HTR-8/SVneo (cell line): Measurements from ENCODE around the gene PLA2G2F.

Experiments
- DNase-seq: peaks from one replicate; pipeline ENCODE4 v3.0.0; 2011; ENCODE audit warnings: low spot score, mixed read lengths; ENCODE audit not compliant: insufficient read length
- FAIRE-seq: peaks from 2 replicates; lab custom pipeline; 2011; peaks lifted over from hg19 to GRCh38; lab: Jason Lieb, UNC

PLA2G2F gene

DNA sequence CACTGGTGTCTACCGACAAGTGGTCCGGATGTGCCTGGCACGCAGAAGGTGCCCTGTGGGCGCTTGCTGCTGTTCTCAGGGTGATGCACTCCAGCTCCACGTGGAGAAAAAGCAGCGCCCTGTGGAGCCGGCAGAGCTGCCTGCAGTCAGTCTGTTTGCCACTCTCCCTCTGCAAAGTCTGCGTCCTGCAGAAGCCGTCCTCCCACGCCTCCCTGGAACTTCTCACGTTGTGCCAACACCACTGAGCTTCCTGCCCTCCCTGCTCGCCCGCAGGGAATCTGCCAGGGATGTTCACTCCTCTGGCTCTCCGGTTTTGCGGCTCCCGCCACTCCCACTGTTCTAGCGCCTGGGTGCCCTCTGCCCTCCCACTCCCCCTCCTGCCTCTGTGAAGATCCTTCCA lies 26.9 kb downstream of the PLA2G2F start:
- DNase-seq: no peak
- no peak for FAIRE-seq

DNA sequence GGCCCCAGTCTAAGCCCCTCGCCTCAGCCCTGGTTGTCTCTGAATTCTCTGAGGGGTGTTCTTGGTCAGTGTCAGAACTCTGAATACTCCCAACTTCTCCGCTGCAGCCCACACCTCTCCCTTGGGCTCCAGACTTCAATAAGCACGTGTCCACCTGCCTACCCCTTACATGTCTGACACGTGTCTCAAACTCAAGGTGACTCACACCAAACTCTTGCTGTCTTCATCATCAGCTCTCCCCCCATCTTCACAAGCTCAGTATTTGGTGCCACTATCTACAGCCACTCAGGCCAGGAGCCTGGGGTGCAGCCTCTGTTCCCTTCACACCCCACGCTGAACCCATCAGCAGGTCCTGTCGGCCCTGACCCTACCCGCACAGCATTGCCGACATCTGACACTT lies 28.0 kb downstream of the PLA2G2F start:
- no peak for FAIRE-seq

DNA sequence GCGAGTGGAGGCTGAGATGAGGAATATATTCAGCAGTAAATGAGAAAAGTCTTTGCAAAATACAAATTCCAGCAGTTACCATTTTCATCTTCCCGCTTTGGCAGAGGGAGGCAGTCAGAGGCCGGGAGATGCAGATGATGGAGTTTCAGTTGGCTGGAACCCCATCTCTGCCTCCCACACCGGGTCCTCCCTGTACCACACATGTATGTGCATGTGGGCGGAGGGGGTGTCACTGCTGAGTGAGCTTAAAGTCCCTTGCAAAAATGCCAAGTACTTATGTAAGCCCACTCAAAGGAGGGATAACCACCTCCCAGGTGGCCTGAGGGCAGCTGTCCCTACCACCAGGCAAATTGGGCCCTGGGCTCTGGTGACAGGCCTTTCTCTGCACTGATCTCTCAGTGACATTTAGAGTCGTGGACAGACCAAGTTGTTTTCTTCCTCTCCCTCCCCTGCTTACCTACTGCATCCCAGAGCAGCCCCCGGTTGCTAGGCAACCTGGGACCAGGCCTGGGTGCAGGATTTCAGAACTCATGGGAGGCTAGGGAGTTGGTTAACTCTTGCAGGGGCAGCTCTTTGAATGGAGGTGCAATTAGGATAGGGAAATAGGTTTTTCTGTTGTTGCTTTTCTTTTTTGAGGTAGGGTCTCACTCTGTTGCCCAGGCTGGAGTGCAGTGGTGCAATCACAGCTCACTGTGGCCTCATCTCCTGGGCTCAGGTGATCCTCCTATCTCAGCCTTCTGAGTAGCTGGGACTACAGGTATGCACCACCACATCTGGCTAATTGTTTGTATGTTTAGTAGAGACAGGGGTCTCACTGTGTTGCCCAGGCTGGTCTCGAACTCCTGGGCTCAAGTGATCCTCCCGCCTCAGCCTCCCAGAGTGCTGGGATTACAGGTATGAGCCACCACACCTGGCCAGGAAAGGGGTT lies 29.7 kb downstream of the PLA2G2F start:
- no peak for DNase-seq
- no peak for FAIRE-seq

More for the DNA sequence above, 28.0 kb downstream of the PLA2G2F start:
- DNase-seq: no peak

DNA sequence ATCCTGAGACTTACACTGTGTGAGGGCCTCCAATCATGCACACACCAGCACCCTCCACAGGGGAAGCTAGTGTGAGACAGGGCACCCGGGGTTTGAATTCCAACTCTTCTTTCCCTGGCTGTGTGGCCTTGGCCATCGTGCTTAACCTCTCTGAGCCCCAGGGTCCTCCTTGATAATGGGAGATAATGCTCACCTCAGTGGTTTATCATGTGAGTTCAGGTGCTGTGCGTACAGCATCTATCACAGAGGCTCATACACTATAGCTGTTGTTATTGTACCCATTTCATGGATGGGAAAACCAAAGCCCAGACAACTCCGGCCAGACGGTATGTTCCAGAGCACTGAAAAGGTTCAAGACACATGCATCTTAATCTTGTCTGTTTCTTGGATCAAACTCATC lies 30.8 kb downstream of the PLA2G2F start:
- DNase-seq (no peak), FAIRE-seq (no peak)

DNA sequence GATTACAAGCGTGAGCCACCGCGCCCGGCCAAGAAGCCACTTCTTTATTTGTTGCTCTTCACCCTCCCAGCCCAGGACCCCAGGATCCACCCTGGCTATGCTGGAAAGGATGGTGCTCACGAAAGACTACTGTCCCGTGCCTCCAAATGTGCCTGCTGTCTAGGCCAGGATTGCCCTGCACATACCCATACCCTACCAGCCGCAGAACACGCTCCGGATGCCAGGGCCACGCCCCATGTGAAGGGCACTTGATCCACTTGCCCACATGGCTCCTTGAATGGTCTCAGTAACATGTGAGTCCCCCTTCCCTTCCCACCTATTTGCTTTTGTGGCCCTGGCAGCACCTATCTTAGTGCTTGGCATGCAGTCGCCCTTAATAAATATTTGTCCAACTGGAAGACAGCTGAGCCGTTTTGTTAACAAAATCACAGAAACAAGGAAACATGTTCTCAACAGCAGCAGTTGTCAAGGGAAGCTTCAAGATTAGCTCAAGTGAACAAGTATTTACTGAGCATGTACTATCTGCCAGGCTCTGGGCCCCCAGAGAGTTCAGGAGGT lies 33.0 kb downstream of the PLA2G2F start:
- no peak for FAIRE-seq

DNA sequence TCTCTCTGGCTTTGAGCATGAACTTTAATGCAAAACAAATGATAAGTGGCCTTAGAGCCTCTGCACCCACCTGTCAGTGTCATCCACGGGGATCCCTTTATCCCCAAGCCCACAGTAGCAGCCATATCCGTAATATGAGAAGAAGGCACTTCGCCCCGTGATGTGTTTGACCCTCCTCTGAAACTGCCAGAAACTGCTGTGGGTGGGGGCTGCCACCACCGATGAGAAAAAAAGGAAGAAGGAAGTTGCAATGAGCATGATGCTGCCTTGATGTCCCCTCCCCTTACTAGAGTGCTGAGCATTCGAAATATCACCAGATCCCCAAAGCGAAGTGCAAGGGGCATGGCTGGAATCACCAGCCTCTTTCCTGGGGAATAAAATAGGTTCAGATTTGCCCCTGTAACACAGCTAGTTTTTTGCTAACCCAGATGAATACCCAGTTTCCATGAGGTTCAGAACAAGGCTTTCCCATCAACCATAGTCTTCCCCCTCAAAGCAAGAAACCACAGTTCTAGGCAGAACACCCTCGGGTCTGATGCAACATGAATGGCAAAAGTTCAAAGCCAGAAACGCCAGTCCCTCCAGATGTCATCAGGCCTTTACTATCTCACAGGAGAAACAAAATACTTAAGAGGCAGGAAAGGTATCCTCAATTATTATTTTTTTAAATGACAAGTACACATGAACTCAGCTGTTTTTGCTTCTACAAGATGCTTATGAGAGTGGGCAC lies 36.0 kb downstream of the PLA2G2F start:
- DNase-seq: no peak
- no peak for FAIRE-seq

More for the DNA sequence above, 33.0 kb downstream of the PLA2G2F start:
- no peak for DNase-seq

DNA sequence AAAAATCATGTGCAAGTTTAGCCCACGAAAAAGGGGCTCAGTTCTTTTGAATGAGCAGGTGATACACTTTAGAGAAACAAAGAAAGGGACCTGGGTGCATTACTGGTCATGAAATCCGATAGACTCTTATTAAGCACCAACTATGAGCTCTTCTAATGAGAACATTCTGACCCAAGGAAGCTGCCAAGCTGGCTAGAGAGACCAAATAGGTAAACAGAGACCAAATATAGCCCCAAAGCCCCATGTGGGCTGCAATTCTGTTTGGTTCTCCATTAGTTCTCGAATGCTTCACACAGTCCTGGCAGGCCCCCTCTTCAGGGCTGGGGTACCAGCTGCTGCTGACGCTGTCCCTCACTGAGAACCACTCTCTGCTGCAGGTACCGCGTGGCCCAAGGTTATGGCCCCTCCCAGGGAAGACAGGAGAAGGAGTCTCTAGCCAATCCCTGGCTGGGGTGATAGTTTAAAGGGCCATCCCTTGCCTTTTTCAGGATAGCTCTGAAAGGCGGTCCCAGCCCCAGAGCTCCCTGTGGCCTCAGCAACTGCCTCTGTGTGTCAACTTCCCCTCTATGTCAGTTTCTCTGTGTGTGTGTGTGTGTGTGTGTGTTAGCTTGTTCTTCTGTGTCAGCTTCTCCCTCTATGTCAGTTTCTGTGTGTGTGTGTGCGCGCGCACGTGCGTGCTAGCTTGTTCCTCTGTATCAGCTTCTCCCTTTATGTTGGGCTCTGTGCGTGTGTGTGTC lies 39.7 kb downstream of the PLA2G2F start:
- DNase-seq (no peak), FAIRE-seq (no peak)

- no peak for FAIRE-seq
- no peak for DNase-seq
Measured at GRCh38 chr1:20179371-20180128, 40.4 kb downstream of the PLA2G2F start.

GRCh38 chr1:20180129-20180843 lies 41.2 kb downstream of the PLA2G2F start:
- DNase-seq (no peak), FAIRE-seq (no peak)

GRCh38 chr1:20180844-20181207 lies 41.7 kb downstream of the PLA2G2F start:
- DNase-seq: no peak
- no peak for FAIRE-seq

DNA sequence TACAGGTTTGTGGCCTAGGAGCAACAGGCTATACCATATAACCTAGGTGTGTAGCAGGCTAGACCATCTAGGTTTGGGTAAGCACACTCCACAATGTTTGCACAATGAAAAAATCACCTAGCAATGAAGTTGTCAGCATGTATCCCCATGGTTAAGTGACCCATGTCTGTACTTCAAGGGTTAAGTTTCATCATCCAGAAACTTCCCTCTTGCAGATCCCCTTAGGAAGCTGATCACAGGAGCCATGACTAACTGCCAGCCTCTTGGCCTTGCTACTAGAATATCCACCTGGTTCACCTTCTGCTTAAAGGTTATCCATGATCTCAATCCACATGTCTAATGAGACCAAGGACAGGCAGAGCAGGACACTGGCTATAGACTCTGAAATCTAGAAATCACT lies 43.3 kb downstream of the PLA2G2F start:
- FAIRE-seq: no peak
- DNase-seq: no peak

GRCh38 chr1:20183035-20183434 lies 43.9 kb downstream of the PLA2G2F start:
- DNase-seq (no peak), FAIRE-seq (no peak)

- DNase-seq (no peak), FAIRE-seq (no peak)
Measured at GRCh38 chr1:20183616-20184271, 44.6 kb downstream of the PLA2G2F start.

- no peak for FAIRE-seq
- no peak for DNase-seq
Measured at GRCh38 chr1:20184481-20184900, 45.4 kb downstream of the PLA2G2F start.

DNA sequence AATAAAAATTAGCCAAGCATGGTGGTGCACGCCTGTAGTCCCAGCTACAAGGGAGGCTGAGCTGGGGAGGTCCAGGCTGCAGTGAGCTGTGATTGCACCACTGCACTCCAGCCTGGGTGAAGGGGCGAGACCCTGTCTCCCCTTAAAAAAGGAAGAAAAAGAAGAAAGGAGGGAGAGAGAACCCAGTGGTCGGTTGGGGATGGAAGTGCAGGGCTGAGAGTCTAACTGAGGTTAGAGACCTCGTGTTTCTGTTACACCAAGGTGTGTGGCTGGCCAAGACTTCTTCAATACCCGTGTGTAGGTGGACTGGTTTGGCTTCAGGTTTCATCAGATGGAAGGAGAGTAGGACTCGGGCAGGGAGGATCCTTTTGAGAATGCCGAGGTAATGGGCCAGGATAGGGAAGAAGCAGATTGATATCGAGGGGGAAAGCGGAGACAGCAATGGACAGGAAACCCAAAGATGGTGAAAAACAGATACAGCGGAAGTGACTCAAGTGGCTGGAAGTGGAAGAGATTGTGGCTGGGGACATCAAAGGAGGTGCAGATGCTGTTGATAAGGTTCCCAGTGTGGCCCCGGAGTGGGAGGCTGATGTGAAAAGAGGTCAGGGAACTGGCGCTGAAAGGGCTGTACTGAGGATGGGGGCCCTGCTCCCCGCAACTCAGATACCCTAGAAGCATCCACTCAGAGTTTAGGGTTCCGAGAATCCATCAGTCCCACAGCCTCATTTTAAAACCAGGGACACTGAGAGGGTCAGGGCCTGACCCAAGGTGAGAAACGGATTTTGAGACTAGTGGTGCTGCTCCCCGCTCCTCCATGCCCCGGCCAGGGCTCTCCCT lies 46.1 kb downstream of the PLA2G2F start:
- no peak for DNase-seq
- no peak for FAIRE-seq

DNA sequence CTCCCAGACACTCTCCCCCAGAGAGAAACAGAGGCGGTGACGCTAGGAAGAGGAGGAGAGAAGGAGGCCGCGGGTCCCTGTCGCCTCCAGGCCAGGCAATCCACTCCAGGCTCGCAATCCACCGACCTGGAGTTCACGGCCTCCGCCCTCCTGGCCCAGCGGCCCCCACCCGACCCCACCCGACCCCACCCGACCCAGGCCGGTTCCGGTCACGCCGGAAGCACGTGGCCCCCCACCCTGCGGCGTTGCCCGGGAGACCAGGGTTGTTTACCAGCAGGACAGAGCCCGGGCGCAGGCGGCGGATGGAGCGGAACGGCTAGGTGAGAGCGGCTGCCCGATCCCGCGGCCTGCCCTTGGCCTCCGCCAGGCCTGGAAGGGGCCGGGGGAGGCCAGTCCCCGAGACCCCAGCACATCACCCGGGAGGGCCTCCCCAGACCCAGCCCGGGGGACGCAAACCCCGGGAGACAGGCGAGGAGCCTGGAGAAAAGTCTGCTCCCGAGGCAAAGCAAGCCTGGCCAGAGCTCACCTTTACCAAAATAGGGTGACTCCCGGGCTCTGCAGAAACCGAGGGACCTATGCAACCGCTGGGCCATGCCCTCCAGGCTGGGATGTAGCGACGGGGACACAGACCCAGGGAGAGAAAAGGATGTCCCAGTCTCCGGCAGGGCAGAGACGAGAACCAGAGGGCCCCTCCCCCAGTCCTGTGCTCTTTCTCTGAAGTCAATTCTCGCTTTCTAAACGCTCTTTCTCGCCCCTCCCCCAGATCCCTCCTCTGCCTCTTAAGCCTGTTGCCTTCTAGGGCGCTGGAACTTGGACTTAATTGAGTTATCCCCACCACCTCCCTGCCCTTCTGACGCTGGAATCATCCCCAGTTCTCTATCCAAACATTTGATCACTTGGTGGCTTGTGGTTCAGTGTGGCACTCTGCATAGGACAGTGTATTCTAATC lies 47.0 kb downstream of the PLA2G2F start, which contains the start of the genes PLA2G2C and UBXN10:
PLA2G2C (minus strand) TSS at position 685 of the 949 bp plus-strand sequence. CDS start 9,155 bp downstream, outside the sequence.
UBXN10 (plus strand) TSS at position 263 of the 949 bp plus-strand sequence. CDS start 4,466 bp downstream, outside the sequence.
- DNase-seq: no peak
- no peak for FAIRE-seq
